HepG2 (cell line): ENCODE data around the gene FAM111A. TPM values are rescaled to one million over a fixed set of nuclear protein-coding genes. Genes with fewer than 3 reads are reported as not detected.

Experiments used
- ATAC-seq: fragments of 200-7000 bp; cut with Tn5 transposase; 3 replicates; pipeline ENCODE4 v1.9.1; 2020; ENCODE audit warnings: mild to moderate bottlenecking, moderate library complexity
- BruUV-seq: library from RNA; stranded (reverse); fragments of 400-500 nt; replicated peaks from 2 replicates; lab custom pipeline; 2021; lab: Mats Ljungman, UMichigan
- CTCF ChIA-PET: fragments of 300-600 bp; formaldehyde crosslinking; extraction: SDS; loops from one replicate; lab custom pipeline; 2021; ENCODE audit warnings: low total read pairs, inconsistent platforms, low intra/inter-chr PET ratio; lab: Yijun Ruan, JAX
- POLR2A ChIA-PET: fragments of 350-600 bp; sonication (Branson Sonifier 250); formaldehyde crosslinking; loops from one replicate; lab custom pipeline; 2020; ENCODE audit warnings: antibody characterized with exemption, inconsistent platforms; lab: Yijun Ruan, JAX
- DNase-seq: peaks from one replicate; pipeline ENCODE4 v3.0.0-alpha.2; 2015; ENCODE audit warnings: low spot score
- FAIRE-seq: peaks from 3 replicates; lab custom pipeline; 2011; peaks lifted over from hg19 to GRCh38; lab: Jason Lieb, UNC
- H2AFZ ChIP-seq: one replicate; pipeline ENCODE4 v1.6.1; 2011; ENCODE audit warnings: low read length, inconsistent platforms
- H3K27ac ChIP-seq: fragments of 300-600 bp; 3 replicates; pipeline ENCODE4 v1.8.0; 2011; ENCODE audit warnings: mixed run types, mild to moderate bottlenecking, mixed read lengths, low read length, inconsistent platforms; ENCODE audit not compliant: insufficient read depth; ENCODE audit errors: extremely low read length
- H3K27me3 ChIP-seq, 2 experiments: fragments of 200-600 bp in 1 of 2; 2 replicates in 1 of 2; 3 replicates in 1 of 2; pipeline versions ENCODE4 v1.6.0 to v1.8.0; 2011; ENCODE audit warnings: low read length in 2 of 2, mild to moderate bottlenecking in 2 of 2, moderate library complexity in 2 of 2, inconsistent platforms in 1 of 2; ENCODE audit not compliant: insufficient read depth in 2 of 2, control insufficient read depth in 1 of 2
- H3K36me3 ChIP-seq, 2 experiments: fragments of 200-600 bp in 1 of 2; replicated peaks in 1 of 2; 2 replicates in 1 of 2; 3 replicates in 1 of 2; pipeline versions ENCODE4 v1.5.1 to v1.8.0; 2011; ENCODE audit warnings: low read length in 2 of 2, inconsistent platforms in 1 of 2; ENCODE audit not compliant: insufficient read depth in 2 of 2, control insufficient read depth in 1 of 2
- H3K4me1 ChIP-seq: 2 replicates; pipeline ENCODE4 v1.5.1; 2012; ENCODE audit warnings: low read length, inconsistent platforms; ENCODE audit not compliant: insufficient read depth
- H3K4me2 ChIP-seq: 2 replicates; pipeline ENCODE4 v1.6.0; 2011; ENCODE audit warnings: low read depth, low read length, inconsistent platforms
- H3K4me3 ChIP-seq, 3 experiments: fragments of 200-600 bp in 1 of 3; sonication (generic), shearing (Covaris generic) in 1 of 3; replicated peaks in 1 of 3; 2 replicates each; pipeline ENCODE4 v1.5.1; 2011 to 2016; ENCODE audit warnings: low read length in 3 of 3, inconsistent platforms in 2 of 3, low read depth in 2 of 3, mild to moderate bottlenecking in 2 of 3, control low read depth in 1 of 3, mixed read lengths in 1 of 3; ENCODE audit not compliant: insufficient read depth in 1 of 3
- H3K79me2 ChIP-seq: one replicate; pipeline ENCODE4 v1.6.1; 2011; ENCODE audit warnings: low read length, inconsistent platforms; ENCODE audit not compliant: insufficient read depth
- H3K9ac ChIP-seq: 2 replicates; pipeline ENCODE4 v1.6.0; 2011; ENCODE audit warnings: mild to moderate bottlenecking, low read depth, low read length, inconsistent platforms; ENCODE audit not compliant: insufficient read depth
- H3K9me3 ChIP-seq: 2 replicates; pipeline ENCODE4 v1.5.1; 2012; ENCODE audit warnings: mild to moderate bottlenecking, low read length
- H4K20me1 ChIP-seq: 2 replicates; pipeline ENCODE4 v1.6.0; 2011; ENCODE audit warnings: inconsistent platforms, mild to moderate bottlenecking, low read length, moderate library complexity; ENCODE audit not compliant: insufficient read depth
- CBFB ChIP-seq: sonication (generic); formaldehyde crosslinking; IDR thresholded peaks from 2 replicates; pipeline ENCODE4 v1.4.0; 2020; ENCODE audit warnings: missing genetic modification reagents
- MAFF ChIP-seq: IDR thresholded peaks from 2 replicates; pipeline ENCODE4 v1.6.1; 2011; ENCODE audit warnings: low read depth, low read length, improper control_type of control experiment
- MAFK ChIP-seq, 2 experiments: IDR thresholded peaks in 1 of 2; conservative IDR thresholded peaks in 1 of 2; 2 replicates each; pipeline ENCODE4 v1.6.1; 2011; ENCODE audit warnings: improper control_type of control experiment in 2 of 2, low read length in 2 of 2
- TBX3 ChIP-seq: fragments of 450-650 bp; IDR thresholded peaks from 2 replicates; pipeline ENCODE4 v1.6.1; 2017; ENCODE audit warnings: antibody characterized with exemption, mild to moderate bottlenecking, inconsistent platforms, borderline replicate concordance
- ZNF136 ChIP-seq: sonication (generic); formaldehyde crosslinking; IDR thresholded peaks from 2 replicates; pipeline ENCODE4 v1.8.1; 2022; ENCODE audit warnings: low read depth, mild to moderate bottlenecking, moderate library complexity, missing genetic modification reagents
- ZNF205 ChIP-seq: IDR thresholded peaks from 2 replicates; pipeline ENCODE4 v1.6.1; 2018; ENCODE audit warnings: missing biosample characterization, missing genetic modification reagents
- ZNF678 ChIP-seq: sonication (generic); formaldehyde crosslinking; IDR thresholded peaks from 2 replicates; pipeline ENCODE4 v1.4.0; 2020; ENCODE audit warnings: mild to moderate bottlenecking, missing genetic modification reagents
- in situ Hi-C: cut with HindIII; loops from 2 replicates; pipeline ENCODE4 v1.10.0; 2017; ENCODE audit warnings: low pct_unique_long_range_greater_than_20kb; ENCODE audit not compliant: extremely low pct_ligation_motif_present
- intact Hi-C: fragments of 100-400 bp; cut with micrococcal nuclease; formaldehyde crosslinking; loops from one replicate; pipeline ENCODE4 v1.10.0; 2022; ENCODE audit not compliant: unreplicated experiment
- polyA plus RNA-seq, 8 experiments: library from polyadenylated mRNA; depleted of rRNA in 3 of 8; stranded (reverse) in 7 of 8; unstranded in 1 of 8; fragments of >200 nt; fragmentation: Illumina TruSeq in 4 of 8; extraction: Trizol in 4 of 8; gene quantifications; 2 replicates each; pipeline versions ENCODE4 v1.2.1 to v1.2.3, GENCODE V29; 2011 to 2016; ENCODE audit warnings: low read depth in 4 of 8, missing spikeins in 1 of 8, mixed read lengths in 1 of 8; ENCODE audit not compliant: insufficient read depth in 1 of 8
- total RNA-seq, 5 experiments: library from RNA; depleted of rRNA; stranded (reverse); fragments of >200 nt; fragmentation: Illumina TruSeq; extraction: Trizol; gene quantifications; 2 replicates each; pipeline ENCODE4 v1.2.3, GENCODE V29; 2016; ENCODE audit warnings: low read depth in 1 of 5

The FAM111A gene
- total and polyA plus RNA-seq, 2 of the 13 experiments (the other 11 are each of a cell fraction or from before 2014, with no cell fraction given): 3.2 to 13.5 TPM

DNA sequence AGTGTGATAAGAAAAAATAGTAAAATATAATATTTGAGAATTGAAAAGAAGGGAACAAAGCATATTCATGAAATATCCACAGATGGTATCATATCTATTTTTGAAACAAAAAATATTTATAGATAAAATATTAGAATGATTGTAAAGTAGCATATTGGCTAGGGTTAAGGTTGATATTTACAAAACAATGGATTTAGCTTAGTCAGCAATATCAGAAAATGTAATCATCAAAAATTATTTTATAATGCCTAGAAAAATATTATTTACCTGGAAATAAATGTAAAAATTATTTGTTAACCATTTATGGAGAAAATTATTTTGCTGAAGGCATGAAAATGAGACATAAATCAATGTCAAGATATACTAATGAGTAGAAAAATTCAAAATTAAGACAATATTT is 22.8 kb upstream of the FAM111A start:
- Histone ChIP-seq H3K27me3 (no peaks in the 10 kb centered on the region), H2AFZ (no peak overlapping the region), H3K4me2 (no peak overlapping the region), H3K4me3 (no peak overlapping the region), H3K9ac (no peak overlapping the region), H3K27ac (no peak overlapping the region), H3K4me1 (0 out of 2 replicates have a peak, but pooled peaks cover 7% of the 10 kb centered on the region), H3K9me3 (peaks cover 24% of the 10 kb centered on the region), H4K20me1 (no peaks in the 10 kb centered on the region), H3K36me3 (peaks cover 0 to 17% of the 10 kb centered on the region in 2 experiments; a peak in 3 of 5 replicates), H3K79me2 (no peaks in the 10 kb centered on the region)
- no TSS peak for BruUV-seq
- FAIRE-seq (no peak), ATAC-seq (no peak), DNase-seq (no peak)
- POLR2A ChIA-PET: no interaction called here
- in situ Hi-C loops (no loop called here), intact Hi-C loops (no loop called here)
- TF ChIP-seq MAFK (conservative IDR thresholded peaks at IDR 0.05 in 1 of 2, IDR thresholded peaks at IDR 0.05 in 1 of 2; ENCODE audit: low read length in 2 of 2) (peak; percentile 96 to 99), ZNF136 (CRISPR knock-in tag) (no peak), MAFF (peak; percentile 97), TBX3 (no peak), ZNF678 (CRISPR knock-in tag) (no peak), CBFB (CRISPR knock-in tag) (no peak), ZNF205 (CRISPR knock-in tag) (no peak)
- CTCF ChIA-PET: no interaction called here
